BJ (cell line): Measurements from ENCODE around the gene XRCC4. TPM values are rescaled to one million over a fixed set of nuclear protein-coding genes. Genes with fewer than 3 reads are reported as not detected.

Experiments used
- CTCF ChIA-PET: fragments of 350-600 bp; formaldehyde crosslinking; extraction: SDS; loops from one replicate; lab custom pipeline; 2021; ENCODE audit warnings: antibody characterized with exemption, inconsistent platforms; lab: Yijun Ruan, JAX
- POLR2A ChIA-PET: fragments of 300-600 bp; sonication (Branson Sonifier 250); formaldehyde crosslinking; extraction: SDS; loops from one replicate; lab custom pipeline; 2021; ENCODE audit warnings: antibody characterized with exemption; lab: Charles Lee
- DNase-seq: peaks from one replicate; pipeline ENCODE4 v3.0.0-alpha.2; 2011; ENCODE audit warnings: low read depth
- H3K27me3 ChIP-seq: 2 replicates; pipeline ENCODE4 v1.6.0; 2011; ENCODE audit warnings: low read length; ENCODE audit not compliant: control insufficient read depth, insufficient read depth
- H3K36me3 ChIP-seq: 2 replicates; pipeline ENCODE4 v1.5.1; 2011; ENCODE audit warnings: low read length; ENCODE audit not compliant: control insufficient read depth, insufficient read depth
- H3K4me3 ChIP-seq: 2 replicates; pipeline ENCODE4 v1.5.1; 2011; ENCODE audit warnings: low read depth, mild to moderate bottlenecking, control low read depth, low read length
- CTCF ChIP-seq: IDR thresholded peaks from 2 replicates; pipeline ENCODE4 v1.5.1; 2011; ENCODE audit warnings: low read depth, mild to moderate bottlenecking, control low read depth, inconsistent platforms, low read length, moderate library complexity; ENCODE audit not compliant: insufficient read depth
- polyA plus RNA-seq: library from polyadenylated mRNA; depleted of rRNA; stranded (reverse); fragments of >200 nt; gene quantifications from 2 replicates; pipeline ENCODE4 v1.2.3, GENCODE V29; 2011

XRCC4 gene
- polyA plus RNA-seq, 1 experiment: 1.6 TPM

- ChIA-PET POLR2A (no interaction called here), CTCF (no interaction called here)
- DNase-seq: no peak
- no peak for TF ChIP-seq CTCF
- Histone ChIP-seq H3K36me3 (no peaks in the 10 kb centered on the region), H3K27me3 (no peaks in the 10 kb centered on the region), H3K4me3 (no peak overlapping the region)
Observed at GRCh38 chr5:83385812-83386211, 308.5 kb downstream of the XRCC4 start.

GRCh38 chr5:83387041-83387440, 309.7 kb downstream of the XRCC4 start:
- DNase-seq: no peak
- CTCF ChIA-PET: no interaction called here

GRCh38 chr5:83388608-83389007, 311.3 kb downstream of the XRCC4 start:
- ChIA-PET POLR2A (no interaction called here), CTCF (no interaction called here)
- no peaks in the 10 kb centered on the region for H3K36me3 ChIP-seq
- DNase-seq: no peak
- H3K4me3 ChIP-seq: no peak overlapping the region
- no peaks in the 10 kb centered on the region for H3K27me3 ChIP-seq
- TF ChIP-seq CTCF: no peak

More at GRCh38 chr5:83387041-83387440, 309.7 kb downstream of the XRCC4 start:
- POLR2A ChIA-PET: no interaction called here
- no peaks in the 10 kb centered on the region for H3K27me3 ChIP-seq
- H3K36me3 ChIP-seq: no peaks in the 10 kb centered on the region
- no peak for TF ChIP-seq CTCF
- no peak overlapping the region for H3K4me3 ChIP-seq

GRCh38 chr5:83392766-83393503, 315.6 kb downstream of the XRCC4 start:
- CTCF ChIA-PET: interaction anchor here (1.1 kb wide), 1 partner anchor 15 kb away, joined by 3 read pairs; no protein-coding TSS in a partner anchor

GRCh38 chr5:83393504-83393866, 316.1 kb downstream of the XRCC4 start:
- POLR2A ChIA-PET: no interaction called here

More at GRCh38 chr5:83392766-83393503, 315.6 kb downstream of the XRCC4 start:
- TF ChIP-seq CTCF: no peak
- POLR2A ChIA-PET: no interaction called here
- Histone ChIP-seq H3K36me3 (no peaks in the 10 kb centered on the region), H3K27me3 (no peaks in the 10 kb centered on the region), H3K4me3 (no peak overlapping the region)
- no peak for DNase-seq

More at GRCh38 chr5:83393504-83393866, 316.1 kb downstream of the XRCC4 start:
- CTCF ChIA-PET: interaction anchor here (0.7 kb wide), 1 partner anchor 334 kb away, joined by 3 read pairs; no protein-coding TSS in a partner anchor
- Histone ChIP-seq H3K27me3 (no peaks in the 10 kb centered on the region), H3K4me3 (no peak overlapping the region), H3K36me3 (no peaks in the 10 kb centered on the region)
- TF ChIP-seq CTCF: no peak
- no peak for DNase-seq
